GM21360 (cell line): ENCODE data around the gene DUSP7.

ENCODE experiments used
- ATAC-seq: cut with Tn5 transposase; IDR thresholded peaks from one replicate; pipeline ENCODE4 v1.9.1; 2021; ENCODE audit warnings: mild to moderate bottlenecking, moderate library complexity; ENCODE audit not compliant: unreplicated experiment

DUSP7 gene

GRCh38 chr3:52068730-52069129 lies 12.4 kb upstream of the DUSP7 start:
- no peak for ATAC-seq

GRCh38 chr3:52068055-52068571 lies 11.7 kb upstream of the DUSP7 start:
- no peak for ATAC-seq

- ATAC-seq = no peak
These were observed 11.2 kb upstream of the DUSP7 start for GRCh38 chr3:52067526-52067925.

GRCh38 chr3:52067046-52067445 lies 10.7 kb upstream of the DUSP7 start:
- ATAC-seq = no peak

GRCh38 chr3:52065264-52065756 lies 8.9 kb upstream of the DUSP7 start:
- no peak for ATAC-seq

GRCh38 chr3:52064561-52064960 lies 8.2 kb upstream of the DUSP7 start:
- no peak for ATAC-seq

GRCh38 chr3:52063026-52063723 lies 6.8 kb upstream of the DUSP7 start:
- ATAC-seq = no peak

GRCh38 chr3:52062505-52062904 lies 6.1 kb upstream of the DUSP7 start:
- ATAC-seq = no peak

GRCh38 chr3:52061121-52061910 lies 4.9 kb upstream of the DUSP7 start:
- no peak for ATAC-seq

- ATAC-seq = no peak
These were observed 3.4 kb upstream of the DUSP7 start for GRCh38 chr3:52059781-52060180.

GRCh38 chr3:52057812-52058495 lies 1.6 kb upstream of the DUSP7 start:
- no peak for ATAC-seq

GRCh38 chr3:52056968-52057811 lies 819 bp upstream of the DUSP7 start:
- peak; percentile 76 for ATAC-seq

GRCh38 chr3:52055537-52056351 lies 627 bp downstream of the DUSP7 start:
- ATAC-seq = peak; percentile 1

- ATAC-seq = no peak
These were observed 1.5 kb downstream of the DUSP7 start for GRCh38 chr3:52054661-52055511.

GRCh38 chr3:52053307-52054304 lies 2.8 kb downstream of the DUSP7 start:
- no peak for ATAC-seq

- ATAC-seq = no peak
These were observed 3.5 kb downstream of the DUSP7 start for GRCh38 chr3:52052831-52053306.

- ATAC-seq = no peak
These were observed 4.9 kb downstream of the DUSP7 start for GRCh38 chr3:52051444-52051843.
